ENCODE data around the gene RHCG.

RHCG gene
- 0 to 0.24 (median 0.04) reads per million in 4 experiments for total RNA-seq

DNA sequence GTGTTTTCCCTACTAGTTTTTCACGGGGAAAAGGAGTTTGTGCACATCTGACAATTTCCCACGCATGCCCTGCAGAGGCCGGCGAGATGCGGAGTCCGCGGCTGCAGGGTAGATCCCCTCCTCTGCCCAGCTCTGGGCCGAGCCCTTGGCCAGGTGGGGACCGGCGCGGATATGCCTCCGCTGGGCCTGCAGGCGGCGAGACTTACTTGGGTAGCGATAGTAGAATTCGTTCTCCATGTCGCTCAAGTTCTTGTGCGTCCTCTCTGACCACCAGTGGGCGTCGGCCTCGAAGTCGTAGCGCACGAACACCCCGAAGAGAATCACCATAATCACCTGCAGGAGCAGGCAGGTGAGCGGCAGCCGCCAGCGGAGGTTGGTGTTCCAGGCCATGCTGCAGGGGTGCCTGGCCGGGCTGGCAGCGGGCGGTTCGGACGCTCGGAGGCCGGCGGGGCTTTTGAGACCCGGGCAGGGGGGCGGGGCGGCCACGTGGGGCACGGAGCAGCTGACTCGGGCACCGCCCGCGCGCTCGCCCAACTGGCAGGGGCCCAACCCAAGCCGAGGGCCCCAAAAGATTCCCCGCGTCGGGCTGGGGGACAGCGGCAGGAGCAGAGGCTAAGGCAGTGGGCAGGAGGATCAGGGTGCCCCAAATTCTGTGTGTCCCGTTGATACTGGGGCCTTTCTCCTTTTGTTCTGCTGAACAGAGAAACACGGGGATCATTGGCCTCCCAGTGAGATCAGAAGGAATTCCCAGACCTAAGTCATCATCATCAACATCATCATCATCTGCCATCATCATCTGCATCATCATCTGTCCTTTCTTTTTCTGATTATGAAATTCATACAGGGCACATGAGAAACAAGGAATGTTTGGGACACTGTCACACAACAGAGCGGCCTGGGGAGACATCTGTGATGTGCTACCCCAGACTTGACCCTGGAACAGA, at the start of gene RHCG:
Gene RHCG, minus strand, starts transcription at position 429 of the 944 bp plus-strand sequence. Its CDS starts 39 bp downstream, at position 390.
- no peak for DNase-seq

DNA sequence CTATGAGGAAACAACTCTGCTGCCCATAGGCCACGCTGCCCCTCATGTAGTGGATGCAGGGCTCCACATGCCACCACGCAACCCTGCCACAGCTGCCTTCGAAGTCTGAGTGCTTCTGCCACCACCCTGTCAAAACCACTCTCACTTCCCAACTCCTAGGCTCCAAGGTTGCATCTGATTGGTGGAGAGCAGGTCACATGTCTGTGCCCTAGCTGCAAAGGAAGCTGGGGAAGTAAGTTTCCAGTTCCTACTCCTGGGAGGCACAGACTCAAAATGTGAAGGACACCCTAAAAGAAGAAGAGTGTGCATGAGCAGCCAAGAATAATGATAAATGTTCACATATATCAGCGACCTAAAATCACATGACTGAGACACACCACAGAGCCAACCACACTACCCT, 47.0 kb upstream of the RHCG start:
- no peak for DNase-seq

DNA sequence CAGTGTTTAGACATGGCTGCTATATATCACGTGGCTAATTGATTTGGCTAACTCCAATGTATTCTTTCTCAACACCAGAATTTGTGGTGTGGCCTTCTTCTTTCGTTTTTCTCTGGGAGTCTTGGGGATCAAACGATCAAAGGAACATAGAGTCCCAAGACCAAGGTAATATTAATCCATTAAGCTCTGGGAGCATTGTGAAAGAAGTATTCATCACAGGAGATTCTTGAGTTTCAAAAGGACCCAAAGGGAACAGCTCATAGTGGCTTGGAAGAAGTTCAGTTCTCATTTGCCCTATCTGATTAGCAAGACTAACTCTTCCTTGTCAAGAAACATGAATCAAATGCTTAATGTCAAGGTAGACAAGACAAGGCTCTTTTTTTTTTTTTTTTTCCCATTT, 46.0 kb upstream of the RHCG start:
- DNase-seq = no peak

DNA sequence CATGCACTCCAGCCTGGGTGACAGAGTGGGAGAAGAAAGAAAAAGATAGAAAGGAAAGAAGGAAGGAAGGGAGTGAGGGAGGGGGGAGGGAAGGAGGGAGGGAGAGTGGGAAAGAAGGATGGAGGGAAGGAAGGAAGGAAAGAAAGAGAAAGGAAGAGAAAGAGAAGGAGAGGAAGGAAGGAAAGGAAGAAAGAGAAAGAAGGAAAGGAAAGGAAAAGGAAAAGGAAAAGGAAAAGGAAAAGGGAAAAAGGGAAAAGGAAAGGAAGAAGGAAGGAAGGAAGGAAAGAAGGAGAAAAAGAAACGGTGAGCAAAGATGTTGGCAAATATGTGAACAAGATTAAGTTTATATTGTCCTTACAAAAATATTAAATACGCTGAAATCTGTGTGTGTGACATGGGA, 42.6 kb upstream of the RHCG start:
- DNase-seq = no peak

DNA sequence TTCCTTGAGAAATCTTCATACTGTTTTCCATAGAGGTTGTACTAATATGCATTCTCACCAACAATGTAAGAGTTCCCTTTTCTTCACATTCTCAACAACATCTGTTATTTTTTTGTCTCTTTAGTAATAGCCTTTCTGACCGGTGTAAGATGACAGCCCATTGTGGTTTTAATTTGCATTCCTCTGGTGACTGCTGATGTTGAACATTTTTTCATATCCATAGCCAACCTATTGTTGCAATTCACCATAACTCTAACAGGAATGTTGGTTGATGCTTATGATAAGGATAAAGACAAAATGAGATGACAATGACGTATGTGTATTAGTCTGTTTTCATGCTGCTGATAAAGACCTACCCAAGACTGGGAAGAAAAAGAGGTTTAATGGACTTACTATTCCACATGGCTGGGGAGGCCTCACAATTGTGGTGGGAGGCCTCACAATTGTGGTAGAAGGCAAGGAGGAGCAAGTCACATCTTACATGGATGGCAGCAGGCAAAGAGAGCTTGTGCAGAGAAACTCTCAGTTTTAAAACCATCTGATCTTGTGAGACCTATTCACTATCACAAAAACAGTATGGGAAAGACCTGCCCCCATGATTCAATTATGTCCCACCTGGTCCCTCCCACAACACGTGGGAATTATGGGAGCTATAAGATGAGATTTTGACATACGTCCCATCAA, 37.6 kb upstream of the RHCG start:
- no peak for DNase-seq

DNA sequence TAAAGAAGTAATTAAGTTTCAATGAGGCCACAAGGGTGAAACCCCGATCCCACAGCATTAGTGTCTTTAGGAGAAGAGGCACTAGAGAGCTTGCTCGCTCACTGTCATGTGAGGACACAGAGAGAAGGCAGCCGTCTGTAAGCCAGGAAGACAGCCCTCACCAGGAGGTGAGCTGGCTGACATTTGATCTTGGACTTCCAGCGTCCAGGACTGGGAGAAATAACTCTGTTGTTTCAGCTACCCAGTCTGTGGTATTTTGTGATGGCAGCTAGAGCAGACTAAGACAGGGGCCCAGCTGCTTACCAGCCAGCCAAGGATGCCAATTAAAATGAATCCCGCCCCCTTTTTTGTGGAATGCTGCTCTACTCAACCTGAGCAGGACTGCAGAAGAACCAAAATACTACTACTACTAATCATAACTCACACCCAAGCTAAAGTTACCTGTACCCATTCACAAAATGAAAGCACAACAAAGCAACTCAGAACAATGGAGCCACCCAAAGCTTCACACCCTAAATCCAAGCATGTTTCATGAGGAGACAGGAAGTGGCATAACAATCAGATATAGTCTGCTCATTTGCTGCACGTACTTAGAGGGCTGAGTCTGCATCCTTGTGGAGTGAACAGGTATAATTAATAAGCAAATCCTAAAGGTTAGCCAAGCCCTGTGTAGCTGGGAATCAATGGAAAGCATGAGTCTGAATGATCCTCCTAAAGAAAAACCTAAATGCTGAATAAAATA, 35.6 kb upstream of the RHCG start:
- no peak for DNase-seq

DNA sequence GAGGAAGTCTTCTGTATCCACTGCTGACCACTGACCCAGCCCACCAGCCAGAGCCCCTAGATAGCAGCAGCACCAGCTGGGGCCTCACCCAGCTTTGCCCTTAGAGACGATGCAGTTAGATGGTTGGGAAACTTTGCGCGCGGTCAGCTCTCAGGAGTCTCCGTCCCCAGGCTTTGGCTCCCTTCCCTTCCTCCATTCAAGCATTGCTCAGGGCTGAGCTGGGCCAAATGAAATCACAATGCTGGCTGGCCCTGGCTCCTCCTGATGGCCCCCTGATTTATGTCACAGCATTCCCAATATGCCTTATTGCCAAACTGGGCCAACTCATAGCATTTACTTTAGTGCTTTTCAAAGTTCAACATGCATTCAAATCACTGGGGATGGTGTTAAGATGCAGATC, 34.6 kb upstream of the RHCG start:
- no peak for DNase-seq

DNA sequence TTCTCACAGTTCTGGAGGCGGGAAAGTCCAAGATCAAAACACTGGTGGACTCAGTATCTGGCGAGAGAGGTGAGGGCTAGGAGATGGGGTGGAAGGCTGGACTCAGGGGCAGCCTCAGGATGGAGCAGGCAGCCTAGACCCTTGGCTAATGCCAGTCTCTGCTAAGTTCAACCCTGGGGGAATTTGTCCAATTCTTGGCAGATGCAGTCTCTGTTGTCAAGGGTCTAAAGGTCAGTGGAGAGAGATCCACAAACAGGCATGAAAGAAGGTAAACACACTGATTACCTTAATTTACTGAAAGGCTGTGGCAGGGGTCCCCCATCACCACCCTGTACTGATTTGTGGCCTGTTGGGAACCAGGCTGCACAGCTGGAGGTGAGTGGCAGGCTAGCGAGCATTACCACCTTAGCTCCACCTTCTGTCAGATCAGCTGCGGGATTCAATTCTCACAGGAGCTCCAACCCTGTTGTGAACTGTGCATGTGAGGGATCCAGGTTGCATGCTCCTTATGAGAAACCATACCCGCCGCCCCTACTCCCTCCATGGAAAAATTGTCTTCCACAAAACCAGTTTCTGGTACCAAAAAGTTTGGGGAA, 32.5 kb upstream of the RHCG start:
- no peak for DNase-seq

DNA sequence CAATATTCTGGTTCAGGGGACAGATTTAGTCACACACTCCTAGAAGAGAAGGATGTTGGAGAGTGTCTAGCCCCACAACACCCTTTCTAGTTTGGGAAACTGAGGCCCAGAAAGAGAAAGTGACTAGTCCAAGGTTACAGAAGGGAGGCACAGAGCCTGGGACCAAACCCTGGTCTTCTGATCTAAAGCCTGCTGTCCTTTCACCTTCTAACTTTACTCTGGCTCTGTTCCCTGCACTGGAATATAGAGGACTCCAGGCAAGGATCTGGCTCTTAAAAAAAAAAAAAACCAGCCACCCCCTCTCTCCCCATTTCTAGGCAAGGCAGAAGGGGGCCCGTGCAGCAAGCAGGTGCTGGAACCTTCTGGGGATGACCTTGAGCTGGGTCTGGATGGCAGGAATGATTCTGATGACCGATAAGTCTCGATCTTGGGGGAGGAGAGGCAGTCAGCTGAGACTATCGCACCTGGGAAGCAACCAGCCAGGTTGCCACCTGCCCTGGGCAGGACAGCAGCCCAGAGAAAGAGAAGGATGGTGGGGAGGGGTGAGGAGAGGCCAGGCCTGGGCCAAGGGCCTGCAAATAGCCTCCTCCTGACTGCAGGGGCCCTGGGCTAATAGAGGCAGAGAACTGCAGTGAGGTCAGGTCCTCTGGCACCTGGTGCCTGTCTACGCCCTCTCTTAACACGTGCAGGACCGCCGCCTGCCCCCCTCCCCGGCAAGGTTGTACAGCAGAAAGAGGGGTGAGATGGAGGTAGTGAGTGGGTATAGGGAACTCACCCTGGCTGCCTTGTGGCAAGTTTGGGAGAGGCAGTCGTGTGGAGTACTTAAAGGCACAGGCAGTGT, 30.4 kb upstream of the RHCG start:
- DNase-seq = no peak

DNA sequence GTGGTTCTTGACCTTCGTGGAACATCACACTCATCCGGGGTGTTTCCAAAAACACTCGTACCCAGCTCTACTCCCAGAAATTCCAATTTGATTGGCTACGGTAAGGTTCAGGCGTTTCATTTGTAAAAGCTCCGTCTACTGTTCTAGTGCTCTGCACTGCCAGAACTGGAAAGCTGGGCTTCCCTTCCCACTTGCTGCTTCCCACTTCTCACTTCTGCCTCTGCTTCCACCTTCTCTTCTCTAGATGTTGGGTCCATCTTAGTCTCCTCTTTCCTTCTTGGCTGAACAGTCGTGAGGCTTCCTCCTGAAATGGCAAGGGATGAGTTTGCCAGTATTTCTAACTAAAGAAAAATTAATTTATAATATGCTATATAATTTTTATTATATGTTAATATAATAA, 29.8 kb upstream of the RHCG start:
- no peak for DNase-seq

DNA sequence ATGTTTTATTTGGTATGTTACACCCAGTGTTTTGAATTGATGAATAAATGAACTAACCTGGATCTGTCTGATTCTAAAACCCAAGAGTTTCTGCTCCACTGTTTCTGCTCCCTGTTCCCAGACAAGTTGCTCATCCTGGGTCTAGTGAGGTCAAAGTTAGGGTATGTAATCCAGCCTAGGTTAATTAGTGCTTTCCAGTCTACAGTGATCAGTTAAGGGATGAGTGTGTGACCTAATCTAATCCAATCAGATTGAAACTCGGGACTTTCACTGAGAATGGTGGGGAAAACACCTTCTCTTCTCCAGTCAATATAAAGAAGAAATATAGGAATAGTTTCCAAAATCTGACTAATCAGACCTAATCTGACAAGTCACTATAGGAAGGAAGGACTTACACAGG, 27.8 kb upstream of the RHCG start:
- no peak for DNase-seq

DNA sequence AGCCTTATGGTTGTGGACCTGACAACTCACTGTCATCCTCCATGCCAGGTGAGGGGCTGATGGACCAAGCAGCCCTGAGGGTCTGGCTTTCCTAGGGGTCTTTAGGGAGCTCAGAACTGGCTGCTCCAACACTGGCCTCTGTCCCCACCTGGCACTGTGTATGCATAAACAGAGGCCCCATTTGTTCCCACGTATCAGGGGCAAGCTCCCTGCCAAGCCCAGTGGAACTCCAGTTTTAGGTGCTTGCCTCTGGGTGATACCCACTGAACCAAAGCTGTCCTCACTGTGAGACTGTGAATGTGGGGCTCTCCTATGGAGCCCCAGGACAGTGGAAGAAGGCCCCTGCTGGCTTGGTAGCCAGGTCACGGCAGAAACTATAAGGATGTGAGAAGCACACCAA, 26.7 kb upstream of the RHCG start:
- no peak for DNase-seq

DNA sequence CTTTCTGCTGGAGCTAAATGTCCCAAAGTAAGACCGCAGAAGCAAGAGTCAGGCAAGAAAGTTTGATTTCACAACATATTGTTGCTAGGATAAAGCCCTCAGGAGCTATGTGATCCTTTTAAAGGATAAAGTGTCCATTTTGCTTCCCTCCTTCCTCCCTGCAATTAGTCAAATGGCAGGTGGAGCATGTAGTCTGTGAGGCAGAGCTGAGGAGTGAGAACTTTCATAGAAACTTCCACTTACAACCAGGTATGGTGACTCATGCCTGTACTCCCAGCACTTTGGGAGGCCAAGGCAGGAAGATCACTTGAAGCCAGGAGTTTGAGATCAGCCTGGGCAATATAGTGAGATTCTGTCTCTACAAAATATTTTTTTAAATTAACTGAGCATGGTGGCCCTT, 25.2 kb upstream of the RHCG start:
- DNase-seq = no peak

DNA sequence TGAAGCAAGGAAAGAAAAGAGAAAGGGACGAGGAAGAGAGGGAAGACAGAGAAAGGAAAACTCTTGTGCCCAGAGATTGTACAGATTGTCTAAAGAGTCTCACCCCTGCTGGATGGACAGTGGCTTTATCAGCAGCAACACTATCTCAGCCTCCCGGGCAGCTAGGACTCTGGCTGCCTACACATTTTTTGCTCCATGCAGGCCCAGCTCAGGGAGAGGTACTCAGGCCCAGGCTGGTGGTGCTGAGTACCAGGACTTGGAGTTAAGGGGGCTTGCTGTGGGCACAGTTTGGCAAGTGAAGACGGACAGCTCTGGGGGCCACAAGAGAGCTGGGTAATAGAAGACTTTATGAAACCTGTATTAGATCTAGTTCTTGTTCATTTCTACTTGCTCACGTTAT, 19.1 kb upstream of the RHCG start:
- no peak for DNase-seq

DNA sequence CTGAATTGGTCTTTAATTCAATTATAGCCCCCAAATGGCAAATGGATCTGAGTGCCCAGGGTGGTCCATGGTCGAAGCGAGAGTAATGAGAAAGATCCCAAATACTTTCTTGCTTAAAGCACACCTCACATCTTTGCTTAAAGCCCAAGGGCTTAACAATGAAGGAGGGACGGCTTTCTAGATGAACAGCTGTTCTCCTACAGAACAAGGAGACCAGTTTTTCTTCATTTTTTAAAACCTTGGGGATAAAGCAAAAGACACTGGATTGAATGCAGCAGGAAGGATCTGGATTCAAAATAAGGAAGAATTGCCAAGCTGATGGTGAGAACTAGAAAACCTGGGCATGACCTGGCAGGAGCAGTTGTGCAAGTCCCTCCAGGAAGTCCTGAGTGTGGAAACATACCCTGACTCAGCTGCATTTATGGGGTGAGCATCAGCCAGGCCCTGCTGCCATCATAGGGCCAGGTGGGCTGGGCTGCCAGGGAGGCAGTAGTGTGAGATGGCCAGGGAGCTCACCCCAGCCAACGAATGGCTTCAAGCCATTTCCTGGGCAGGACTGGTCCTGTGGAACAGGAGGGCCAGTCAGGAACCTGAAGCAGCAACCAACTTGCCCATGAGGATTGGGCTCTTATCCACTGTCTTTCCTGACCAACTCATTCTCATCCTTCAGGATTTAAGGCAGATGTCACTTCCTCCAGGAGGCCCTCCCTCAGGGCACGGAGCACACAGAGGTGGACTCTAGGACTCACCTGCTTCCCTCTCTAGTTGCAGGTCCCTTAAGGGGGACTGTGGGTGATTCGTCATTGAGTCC, 18.4 kb upstream of the RHCG start:
- no peak for DNase-seq

DNA sequence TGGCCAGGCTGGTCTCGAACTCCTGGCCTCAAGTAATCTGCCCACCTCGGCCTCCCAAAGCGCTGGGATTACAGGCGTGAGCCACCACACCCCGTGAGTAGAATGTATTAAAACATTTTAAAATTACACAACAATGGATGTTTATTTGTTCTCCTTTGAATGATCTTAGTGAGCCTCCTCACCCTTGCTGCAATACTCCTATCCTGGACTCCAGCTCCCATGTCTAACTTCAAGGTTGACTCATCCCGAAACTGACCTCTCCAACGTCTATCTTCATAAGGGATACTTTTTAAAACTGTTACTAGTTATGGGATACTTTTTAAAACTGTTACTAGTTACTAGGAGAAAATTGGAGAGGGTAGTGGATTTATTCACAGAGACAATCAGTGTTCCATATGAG, 17.8 kb upstream of the RHCG start:
- DNase-seq = no peak

DNA sequence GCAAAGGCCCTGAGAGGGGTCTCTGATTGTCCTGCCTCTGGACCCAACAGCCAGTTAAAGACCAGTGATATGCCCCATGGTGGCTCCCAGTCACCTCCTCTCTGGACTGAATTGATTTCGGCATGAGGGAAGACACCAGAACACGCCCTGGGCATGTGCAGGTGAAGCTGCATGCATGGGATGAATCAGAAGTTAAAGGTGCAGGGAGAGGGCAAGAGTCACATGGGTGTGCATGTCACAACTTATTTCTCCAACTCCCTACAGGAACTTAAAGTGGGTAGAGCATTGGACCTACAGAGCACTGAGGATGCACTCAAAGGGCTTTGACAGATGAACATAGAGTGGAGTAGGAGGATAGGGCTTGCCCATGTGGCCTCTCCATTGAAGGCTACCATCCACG, 16.9 kb upstream of the RHCG start:
- no peak for DNase-seq

DNA sequence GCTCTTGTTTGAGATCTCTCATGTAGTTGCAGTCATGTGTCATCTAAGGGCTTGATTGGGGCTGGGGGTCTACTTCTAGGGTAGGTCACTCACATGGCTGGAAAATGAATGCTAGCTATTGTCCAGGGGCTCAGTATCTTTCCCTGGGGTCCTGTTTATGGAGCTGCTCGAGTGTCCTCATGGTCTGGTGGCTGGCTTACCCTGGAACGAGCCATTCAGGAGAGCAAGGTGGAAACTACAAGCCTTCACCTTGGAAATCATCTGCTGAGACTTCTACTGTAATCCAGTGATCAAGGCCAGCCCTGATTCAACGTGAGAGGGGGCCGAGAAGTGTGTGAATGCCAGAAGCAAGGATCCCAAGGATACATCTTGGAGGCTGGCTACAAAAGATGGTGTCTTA, 16.2 kb upstream of the RHCG start:
- DNase-seq = no peak

DNA sequence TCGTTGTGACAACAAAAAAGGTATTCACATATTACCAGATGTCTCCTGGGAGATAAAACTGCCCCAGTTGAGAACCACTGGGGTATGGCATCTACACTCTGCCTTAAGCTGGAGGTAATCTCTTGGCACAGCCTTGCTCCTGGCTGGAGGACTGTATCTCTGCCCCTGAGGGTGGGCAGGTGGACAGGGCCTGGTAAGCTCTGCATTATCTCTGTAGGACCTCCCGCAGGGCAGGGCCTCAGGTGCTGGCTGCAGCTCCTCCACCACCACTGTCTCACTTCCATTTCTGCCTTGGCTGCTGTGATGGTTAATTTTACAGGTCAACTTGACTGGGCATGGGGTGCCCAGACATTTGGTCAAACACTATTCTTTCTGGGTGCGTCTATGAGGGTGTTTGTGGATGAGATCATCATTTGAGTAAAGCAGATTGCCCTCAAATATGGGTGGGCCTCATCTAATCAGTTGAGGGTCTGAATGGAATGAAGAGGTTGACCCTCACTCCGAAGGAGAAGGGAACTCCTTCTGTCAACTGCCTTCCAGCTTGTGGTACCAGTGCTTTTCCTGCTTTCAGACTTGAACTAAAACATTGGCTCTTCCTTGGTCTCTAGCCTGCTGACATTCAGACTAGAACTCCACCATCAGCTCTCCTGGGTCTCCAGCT, 9.8 kb upstream of the RHCG start:
- DNase-seq = no peak

DNA sequence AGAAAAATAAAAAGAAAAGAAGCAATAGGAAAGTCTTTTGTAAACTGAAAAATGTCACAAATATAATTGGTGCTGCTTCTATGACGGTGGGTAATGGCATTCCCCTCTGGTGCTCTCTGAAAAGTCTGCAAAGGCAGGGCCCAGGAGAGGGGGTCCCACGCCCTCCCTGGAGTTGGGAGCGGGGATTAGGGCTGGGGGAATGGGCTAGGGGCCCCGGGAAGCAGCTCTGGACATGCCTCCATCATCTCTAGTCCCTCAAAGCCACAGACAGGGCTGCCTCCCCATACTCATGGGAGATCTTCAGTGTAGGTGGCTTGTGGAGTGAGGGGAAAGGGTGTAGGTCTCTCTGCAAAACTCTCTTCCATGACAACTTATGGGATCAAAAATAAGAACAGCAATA, 7.8 kb upstream of the RHCG start:
- no peak for DNase-seq

Measured in effector CD8-positive, alpha-beta T cell (primary cell).